Measurements from ENCODE around the gene JDP2.

- TF ChIP-seq CTCF (conservative IDR thresholded peaks at IDR 0.05; ENCODE audit: low read depth, low read length) (no peak), MXI1 (IDR thresholded peaks at IDR 0.05; ENCODE audit: borderline replicate concordance, low read depth, low read length) (no peak), CEBPB (IDR thresholded peaks at IDR 0.05; ENCODE audit: low read depth, low read length) (no peak)
Observed at GRCh38 chr14:75442642-75443041, 14.8 kb downstream of the JDP2 start.
